Cardiac fibroblast (primary cell): ENCODE data around the gene SLC29A2.
"Not testable (repeated sequence)": the region's sequence is repeated elsewhere in the genome, so short reads cannot be mapped to it uniquely, and the experiment has no call there.

Source experiments
- DNase-seq, 2 donors: peaks; one replicate each; pipeline versions ENCODE4 v3.0.0 to v3.0.0-alpha.2; 2010; ENCODE audit warnings: low read depth in 2 of 2
- H3K4me3 ChIP-seq, 2 donors: replicated peaks in 1 of 2; 1 replicate in 1 of 2; 2 replicates in 1 of 2; pipeline ENCODE4 v1.5.1; 2011; ENCODE audit warnings: low read depth in 2 of 2, low read length in 2 of 2, mild to moderate bottlenecking in 2 of 2, moderate library complexity in 1 of 2
- TF ChIP-seq, protein P1 (sequence below): IDR thresholded peaks from one replicate; pipeline ENCODE4 v1.5.1; 2011; ENCODE audit warnings: low read depth, mild to moderate bottlenecking, low read length, inconsistent platforms

Gene SLC29A2

DNA sequence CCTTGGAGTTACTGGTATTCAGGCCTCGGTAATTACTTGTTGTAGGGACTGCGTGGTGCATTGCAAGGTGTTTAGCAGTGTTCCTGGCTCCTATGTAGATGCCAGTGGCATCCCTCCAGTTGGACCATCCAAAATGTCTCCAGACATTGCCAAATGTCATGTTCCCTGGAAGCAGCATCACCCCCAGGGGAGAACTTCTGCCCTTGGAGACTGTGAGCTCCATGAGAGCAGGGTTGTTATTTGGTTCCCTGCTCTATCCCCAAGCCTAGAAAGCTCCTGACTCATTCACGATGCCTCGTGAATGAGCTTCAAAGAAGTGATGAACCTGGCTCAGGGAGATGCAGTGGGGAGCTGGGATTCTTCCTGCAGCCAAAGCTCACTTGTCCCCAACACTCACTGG is 50.0 kb downstream of the SLC29A2 start:
- TF ChIP-seq, protein P1, sequence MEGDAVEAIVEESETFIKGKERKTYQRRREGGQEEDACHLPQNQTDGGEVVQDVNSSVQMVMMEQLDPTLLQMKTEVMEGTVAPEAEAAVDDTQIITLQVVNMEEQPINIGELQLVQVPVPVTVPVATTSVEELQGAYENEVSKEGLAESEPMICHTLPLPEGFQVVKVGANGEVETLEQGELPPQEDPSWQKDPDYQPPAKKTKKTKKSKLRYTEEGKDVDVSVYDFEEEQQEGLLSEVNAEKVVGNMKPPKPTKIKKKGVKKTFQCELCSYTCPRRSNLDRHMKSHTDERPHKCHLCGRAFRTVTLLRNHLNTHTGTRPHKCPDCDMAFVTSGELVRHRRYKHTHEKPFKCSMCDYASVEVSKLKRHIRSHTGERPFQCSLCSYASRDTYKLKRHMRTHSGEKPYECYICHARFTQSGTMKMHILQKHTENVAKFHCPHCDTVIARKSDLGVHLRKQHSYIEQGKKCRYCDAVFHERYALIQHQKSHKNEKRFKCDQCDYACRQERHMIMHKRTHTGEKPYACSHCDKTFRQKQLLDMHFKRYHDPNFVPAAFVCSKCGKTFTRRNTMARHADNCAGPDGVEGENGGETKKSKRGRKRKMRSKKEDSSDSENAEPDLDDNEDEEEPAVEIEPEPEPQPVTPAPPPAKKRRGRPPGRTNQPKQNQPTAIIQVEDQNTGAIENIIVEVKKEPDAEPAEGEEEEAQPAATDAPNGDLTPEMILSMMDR = no peak
- H3K4me3 ChIP-seq = no peak overlapping the region

DNA sequence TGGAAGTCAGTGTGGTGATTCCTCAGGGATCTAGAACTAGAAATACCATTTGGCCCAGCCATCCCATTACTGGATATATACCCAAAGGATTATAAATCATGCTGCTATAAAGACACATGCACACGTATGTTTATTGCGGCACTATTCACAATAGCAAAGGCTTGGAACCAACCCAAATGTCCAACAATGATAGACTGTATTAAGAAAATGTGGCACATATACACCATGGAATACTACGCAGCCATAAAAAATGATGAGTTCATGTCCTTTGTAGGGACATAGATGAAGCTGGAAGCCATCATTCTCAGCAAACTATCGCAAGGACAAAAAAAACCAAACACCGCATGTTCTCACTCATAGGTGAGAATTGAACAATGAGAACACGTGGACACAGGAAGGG is 50.8 kb downstream of the SLC29A2 start:
- DNase-seq, H3K4me3 ChIP-seq: not testable (repeated sequence)

More for the DNA sequence above, 50.0 kb downstream of the SLC29A2 start:
- peak in 1 of 2 donors; percentile 20 for DNase-seq

DNA sequence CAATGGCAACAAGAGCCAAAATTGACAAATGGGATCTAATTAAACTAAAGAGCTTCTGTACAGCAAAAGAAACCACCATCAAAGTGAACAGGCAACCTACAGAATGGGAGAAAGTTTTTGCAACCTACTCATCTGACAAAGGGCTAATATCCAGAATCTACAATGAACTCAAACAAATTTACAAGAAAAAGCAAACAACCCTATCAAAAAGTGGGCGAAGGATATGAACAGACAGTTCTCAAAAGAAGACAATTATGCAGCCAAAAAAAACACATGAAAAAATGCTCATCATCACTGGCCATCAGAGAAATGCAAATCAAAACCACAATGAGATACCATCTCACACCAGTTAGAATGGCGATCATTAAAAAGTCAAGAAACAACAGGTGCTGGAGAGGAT is 51.3 kb downstream of the SLC29A2 start:
- not testable (repeated sequence) for DNase-seq, H3K4me3 ChIP-seq

DNA sequence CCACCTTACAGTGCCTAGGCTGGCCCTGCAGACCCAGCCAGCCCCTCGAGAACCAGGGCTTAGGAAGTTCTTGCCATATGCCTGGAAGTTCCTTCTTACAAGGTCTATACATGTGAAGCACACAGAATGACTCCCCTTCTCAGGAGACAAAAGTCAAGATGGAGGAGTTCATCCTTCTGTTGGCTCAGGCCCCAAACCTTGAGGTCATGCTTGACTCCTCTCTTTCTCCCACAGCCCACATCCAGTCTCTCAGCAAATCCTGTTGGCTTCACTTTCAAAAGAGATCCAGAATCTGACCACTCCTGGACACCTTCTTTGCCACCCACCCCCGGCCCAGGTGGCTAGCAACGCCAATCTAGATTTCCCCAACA is 53.0 kb downstream of the SLC29A2 start:
- TF ChIP-seq, protein P1 = no peak
- DNase-seq = no peak
- H3K4me3 ChIP-seq = no peak overlapping the region

DNA sequence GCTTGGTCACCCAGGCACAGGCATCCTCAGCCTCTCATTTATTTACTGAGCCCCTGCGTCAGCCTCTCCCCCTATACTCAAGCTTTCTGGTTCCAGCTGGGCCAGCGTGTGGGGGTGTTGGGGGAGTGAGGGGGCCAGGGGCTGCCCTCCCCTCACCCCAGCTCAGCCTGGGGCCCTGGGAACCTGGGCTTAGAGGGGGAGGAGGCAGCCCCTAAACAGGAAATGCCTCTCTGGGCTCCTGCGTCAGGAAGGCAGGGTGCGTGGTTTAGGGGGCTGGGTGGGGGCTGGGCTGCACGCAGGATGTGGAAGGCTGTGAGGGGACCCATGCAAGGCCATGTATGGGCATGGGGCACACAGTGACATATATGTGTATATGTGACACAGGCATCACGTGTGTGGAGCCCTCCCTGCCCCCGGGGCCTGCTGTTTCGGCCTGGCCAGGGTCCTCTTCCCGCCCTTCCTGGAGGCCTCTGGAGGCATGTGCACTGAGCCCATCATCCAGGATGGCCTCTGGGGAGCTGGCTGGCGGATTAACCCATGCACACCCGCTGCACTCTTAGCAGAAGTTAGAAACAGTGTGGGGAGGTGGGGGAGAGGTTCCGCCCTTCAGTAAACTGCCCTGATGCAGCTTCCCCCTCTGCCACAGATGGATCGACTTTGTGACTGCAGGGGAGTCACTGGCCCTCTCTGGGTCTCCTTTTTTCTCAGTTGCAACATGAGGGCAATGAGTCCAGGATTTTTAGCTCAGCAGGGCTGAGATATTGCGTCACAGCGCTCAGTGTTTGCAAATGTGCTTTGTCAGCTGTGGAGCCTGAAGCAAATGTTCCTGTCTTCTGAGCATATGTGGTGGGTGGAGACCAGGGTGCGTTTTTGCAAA is 53.6 kb downstream of the SLC29A2 start:
- TF ChIP-seq, protein P1 = no peak
- peak; percentile 95 for DNase-seq
- H3K4me3 ChIP-seq = no peak overlapping the region

DNA sequence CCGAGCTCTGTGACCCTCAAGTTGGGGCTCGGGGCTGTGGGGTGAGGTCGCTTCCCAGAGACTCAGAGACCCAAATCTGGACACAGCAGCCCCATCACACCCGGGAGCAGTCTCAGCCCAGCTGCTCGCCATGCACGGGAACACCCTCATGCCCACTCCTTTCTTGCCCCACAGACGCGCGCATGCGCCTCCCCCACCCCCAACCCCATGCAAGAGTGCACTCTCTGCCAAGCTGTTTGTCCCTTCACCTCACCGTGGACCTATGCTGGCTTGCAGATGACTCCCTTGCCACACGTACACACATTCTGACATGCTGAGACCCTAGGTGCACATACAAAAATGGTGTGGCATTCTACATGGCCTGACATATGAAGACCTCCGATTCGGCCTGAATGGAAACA is 54.2 kb downstream of the SLC29A2 start:
- TF ChIP-seq, protein P1 = no peak
- H3K4me3 ChIP-seq = no peak overlapping the region
- DNase-seq = peak; percentile 66 to 88

DNA sequence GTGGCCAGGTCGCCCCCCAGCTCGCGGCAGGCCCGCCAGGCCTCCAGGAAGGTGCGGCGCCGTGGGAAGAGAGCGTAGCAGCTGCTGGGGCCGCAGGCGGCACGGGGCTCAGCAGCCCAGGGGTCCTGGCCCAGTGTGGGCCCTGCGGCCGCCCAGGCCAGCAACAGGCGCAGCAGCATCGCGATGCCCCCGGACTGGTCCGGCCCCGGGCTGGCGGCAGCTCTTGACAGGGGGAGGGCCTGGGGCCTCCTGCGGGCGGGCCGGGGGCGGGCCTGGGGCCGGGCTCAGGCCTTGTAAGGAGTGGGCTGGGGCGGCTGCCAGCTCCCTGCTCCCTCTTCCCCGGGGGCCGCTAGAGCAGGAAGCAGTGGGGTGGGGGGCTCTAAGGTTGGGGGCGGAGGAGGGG is 54.7 kb downstream of the SLC29A2 start, which contains the start of gene CD248:
CD248 (minus strand) TSS at position 196 of the 403 bp plus-strand sequence; CDS start at position 179, 17 bp downstream.
- H3K4me3 ChIP-seq = peak within 1 kb of the TSS; percentile 63 to 65
- peak; percentile 68 to 96 for DNase-seq

More for the DNA sequence above, 54.7 kb downstream of the SLC29A2 start, which contains the start of gene CD248:
- TF ChIP-seq, protein P1 = no peak
